Activated T-cell treated with anti-CD3 and anti-CD28 coated beads for 24 hours (primary cell): ENCODE data around the gene CD37.
"Not testable (repeated sequence)": the region's sequence is repeated elsewhere in the genome, so short reads cannot be mapped to it uniquely, and the experiment has no call there.

ENCODE experiments used
- DNase-seq: peaks from one replicate; pipeline ENCODE4 v3.0.0-alpha.2; 2020; ENCODE audit warnings: low read depth

The CD37 gene

GRCh38 chr19:49328741-49329140 is 6.5 kb upstream of the CD37 start:
- no peak for DNase-seq

GRCh38 chr19:49331187-49331586 is 4.0 kb upstream of the CD37 start:
- not testable (repeated sequence) for DNase-seq

GRCh38 chr19:49331616-49332055 is 3.6 kb upstream of the CD37 start:
- peak; percentile 63 for DNase-seq

DNA sequence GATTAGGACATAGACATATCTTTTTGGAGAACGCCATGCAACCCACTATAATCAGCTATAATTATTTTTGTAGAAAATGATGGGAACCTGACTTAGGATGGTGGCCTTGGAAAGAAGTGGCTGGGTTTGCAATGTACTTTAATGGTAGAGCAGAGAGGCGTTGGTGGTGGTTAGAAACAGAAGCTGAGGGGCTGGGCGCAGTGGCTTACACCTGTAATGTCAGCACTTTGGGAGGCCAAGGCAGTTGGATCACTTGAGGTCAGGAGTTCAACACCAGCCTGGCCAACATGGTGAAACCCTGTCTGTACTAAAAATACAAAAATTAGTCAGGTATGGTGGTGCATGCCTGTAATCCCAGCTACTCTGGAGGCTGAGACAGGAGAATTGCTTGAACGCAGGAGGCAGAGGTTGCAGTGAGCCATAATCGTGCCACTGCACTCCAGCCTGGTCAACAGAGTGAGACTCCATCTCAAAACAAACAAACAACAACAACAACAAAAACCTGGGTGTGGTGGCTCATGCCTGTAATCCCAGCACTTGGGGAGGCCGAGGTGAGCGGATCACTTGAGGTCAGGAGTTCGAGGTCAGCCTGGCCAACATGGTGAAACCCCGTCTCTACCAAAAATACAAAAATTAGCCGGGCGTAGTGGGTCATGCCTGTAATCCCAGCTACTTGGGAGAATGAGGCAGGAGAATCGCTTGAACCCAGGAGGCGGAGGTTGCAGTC is 2.4 kb upstream of the CD37 start:
- not testable (repeated sequence) for DNase-seq

DNA sequence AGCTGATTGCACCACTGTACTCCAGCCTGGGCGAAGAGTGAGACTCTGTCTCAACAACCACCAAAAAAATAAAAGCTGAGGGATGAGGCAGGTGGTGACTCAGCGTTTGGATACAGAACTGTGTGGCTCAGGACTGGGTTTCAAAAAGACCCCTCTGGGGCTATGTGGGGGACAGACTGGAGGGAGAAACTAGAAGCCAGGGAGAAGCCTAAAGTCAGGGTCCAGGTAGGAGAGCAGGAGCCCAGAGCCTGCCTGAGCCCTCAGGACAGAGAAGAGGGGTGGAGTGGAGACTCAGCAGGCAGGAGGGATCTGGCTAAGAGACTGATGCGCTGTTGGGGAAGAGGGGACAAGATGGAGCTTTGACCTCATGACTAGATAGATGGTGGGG is 1.8 kb upstream of the CD37 start:
- no peak for DNase-seq

GRCh38 chr19:49333811-49334288 is 1.4 kb upstream of the CD37 start:
- DNase-seq = peak; percentile 51

DNA sequence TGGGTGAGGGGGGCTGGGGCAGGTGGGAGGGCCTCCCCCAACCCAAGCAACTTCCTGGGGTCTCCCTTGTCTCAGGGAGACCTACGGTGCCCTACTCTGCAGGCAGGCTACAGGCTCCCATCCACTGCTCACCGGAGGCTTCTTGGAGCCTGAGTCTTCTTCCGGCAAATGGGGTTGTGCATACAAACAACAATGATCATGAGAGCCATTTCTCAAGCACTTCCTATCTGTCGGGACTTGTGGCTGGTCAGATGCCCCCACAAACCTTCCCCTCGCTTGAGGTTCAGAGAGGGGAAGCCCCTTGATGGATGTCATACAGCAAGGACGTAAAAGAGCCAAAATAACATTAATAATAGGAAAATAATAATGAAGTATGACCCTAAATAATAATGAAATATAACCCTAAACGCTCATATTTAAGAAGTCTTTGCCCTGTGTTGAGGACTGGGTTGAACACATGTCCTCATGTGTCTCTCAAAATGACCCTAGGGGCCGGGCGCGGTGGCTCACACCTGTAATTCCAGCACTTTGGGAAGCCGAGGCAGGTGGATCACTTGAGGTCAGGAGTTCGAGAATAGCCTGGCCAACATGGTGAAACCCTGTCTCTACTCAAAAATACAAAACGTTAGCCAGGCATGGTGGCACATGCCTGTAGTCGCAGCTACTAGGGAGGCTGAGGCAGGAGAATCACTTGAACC is 727 bp downstream of the CD37 start:
- no peak for DNase-seq

GRCh38 chr19:49336482-49337266 is 1.5 kb downstream of the CD37 start:
- DNase-seq = no peak

GRCh38 chr19:49337267-49338022 is 2.2 kb downstream of the CD37 start:
- no peak for DNase-seq

DNA sequence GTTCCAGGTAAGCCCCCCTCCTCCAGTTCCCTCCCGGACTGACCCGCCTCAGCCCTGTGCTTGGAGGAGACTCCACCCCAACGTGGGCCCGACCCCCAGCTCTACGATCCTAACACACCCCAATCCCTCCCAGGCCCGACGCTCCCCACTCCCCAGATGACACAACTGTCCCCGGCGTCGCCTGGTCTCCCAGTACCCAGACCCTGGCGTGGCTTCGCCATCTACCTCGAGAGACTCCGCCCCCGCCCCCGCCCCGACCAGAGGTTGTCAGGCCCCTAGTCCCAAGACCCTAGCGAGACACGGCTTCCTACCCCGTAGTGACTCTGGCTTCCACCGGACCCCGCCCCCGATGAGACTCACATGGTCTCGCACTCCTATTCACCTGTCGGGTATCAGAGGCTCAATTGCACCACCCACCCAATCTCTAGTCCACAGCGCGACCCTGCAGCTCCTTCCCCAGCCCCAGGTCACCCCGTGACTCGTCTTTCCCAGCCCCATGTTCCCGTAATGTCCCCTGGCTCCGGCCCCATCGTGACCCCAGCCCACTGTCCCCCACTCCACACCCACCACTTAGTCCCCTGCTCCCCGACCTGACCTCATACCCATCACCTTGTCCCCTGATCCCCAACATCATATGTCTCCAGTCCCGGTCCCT is 2.9 kb downstream of the CD37 start:
- DNase-seq = no peak

DNA sequence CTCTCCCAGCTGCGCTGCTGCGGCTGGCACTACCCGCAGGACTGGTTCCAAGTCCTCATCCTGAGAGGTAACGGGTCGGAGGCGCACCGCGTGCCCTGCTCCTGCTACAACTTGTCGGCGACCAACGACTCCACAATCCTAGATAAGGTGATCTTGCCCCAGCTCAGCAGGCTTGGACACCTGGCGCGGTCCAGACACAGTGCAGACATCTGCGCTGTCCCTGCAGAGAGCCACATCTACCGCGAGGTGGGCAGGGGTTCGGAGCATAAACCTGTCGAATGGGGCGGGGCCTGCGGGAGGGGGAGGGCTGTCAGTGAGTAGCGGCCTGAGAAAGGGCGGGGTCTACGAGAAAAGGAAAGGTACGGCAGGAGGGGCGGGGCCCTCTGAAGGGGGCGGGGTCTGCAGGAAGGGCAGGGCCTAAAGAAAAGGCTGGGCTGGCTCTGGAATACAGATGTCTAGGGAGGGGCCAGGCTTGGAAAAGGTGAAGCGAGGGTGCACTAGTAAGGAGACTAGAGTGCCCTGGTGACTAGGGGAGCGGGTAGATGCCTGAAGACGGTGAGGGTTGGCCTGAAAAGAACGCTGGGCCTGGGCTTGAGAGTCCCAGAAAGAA is 3.6 kb downstream of the CD37 start:
- no peak for DNase-seq

GRCh38 chr19:49339301-49340068 is 4.3 kb downstream of the CD37 start:
- DNase-seq = no peak

DNA sequence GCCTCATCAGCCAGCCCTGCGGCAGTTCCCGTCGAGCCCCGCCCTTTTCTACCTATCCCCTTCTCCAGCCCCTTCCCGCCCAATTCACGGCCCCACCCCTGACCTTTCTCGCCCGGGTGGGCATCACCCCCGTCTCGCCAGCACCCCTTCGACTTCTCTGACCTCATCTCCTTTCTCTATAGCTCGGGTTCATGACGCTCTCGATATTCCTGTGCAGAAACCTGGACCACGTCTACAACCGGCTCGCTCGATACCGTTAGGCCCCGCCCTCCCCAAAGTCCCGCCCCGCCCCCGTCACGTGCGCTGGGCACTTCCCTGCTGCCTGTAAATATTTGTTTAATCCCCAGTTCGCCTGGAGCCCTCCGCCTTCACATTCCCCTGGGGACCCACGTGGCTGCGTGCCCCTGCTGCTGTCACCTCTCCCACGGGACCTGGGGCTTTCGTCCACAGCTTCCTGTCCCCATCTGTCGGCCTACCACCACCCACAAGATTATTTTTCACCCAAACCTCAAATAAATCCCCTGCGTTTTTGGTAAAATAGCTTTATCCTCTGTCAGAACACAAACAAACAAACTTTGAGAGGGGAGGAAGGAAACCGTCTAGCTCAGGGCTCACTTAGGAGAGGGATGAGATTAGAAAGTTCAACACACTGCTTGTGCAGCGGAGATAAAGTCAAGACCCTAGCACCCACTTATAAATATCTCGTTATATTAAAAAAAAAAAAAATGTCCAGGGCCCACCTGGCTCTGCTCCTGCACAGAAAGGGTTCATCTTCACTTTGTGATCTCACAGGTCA is 5.1 kb downstream of the CD37 start:
- DNase-seq = no peak

- DNase-seq = no peak
These were observed 5.9 kb downstream of the CD37 start for GRCh38 chr19:49340865-49341718.

GRCh38 chr19:49342291-49342721 is 7.1 kb downstream of the CD37 start:
- DNase-seq = no peak

DNA sequence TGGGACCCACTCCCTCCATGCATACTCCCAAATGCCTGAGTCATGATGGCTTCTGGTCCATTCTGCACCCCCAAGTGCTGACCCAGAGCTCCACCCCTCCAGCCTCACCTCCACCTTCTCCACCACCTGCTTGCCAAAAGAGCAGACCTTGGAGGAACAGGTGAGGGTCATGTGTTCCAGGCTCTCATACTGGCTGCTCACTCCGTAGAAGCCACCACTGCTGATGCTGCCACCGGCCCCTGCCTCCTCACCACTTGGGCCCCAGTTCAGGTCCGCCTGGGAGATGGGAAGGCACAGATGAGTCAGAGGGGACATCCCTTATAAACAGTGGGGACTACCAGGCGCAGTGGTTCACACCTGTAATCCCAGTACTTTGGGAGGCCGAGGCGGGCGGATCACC is 7.9 kb downstream of the CD37 start:
- no peak for DNase-seq

DNA sequence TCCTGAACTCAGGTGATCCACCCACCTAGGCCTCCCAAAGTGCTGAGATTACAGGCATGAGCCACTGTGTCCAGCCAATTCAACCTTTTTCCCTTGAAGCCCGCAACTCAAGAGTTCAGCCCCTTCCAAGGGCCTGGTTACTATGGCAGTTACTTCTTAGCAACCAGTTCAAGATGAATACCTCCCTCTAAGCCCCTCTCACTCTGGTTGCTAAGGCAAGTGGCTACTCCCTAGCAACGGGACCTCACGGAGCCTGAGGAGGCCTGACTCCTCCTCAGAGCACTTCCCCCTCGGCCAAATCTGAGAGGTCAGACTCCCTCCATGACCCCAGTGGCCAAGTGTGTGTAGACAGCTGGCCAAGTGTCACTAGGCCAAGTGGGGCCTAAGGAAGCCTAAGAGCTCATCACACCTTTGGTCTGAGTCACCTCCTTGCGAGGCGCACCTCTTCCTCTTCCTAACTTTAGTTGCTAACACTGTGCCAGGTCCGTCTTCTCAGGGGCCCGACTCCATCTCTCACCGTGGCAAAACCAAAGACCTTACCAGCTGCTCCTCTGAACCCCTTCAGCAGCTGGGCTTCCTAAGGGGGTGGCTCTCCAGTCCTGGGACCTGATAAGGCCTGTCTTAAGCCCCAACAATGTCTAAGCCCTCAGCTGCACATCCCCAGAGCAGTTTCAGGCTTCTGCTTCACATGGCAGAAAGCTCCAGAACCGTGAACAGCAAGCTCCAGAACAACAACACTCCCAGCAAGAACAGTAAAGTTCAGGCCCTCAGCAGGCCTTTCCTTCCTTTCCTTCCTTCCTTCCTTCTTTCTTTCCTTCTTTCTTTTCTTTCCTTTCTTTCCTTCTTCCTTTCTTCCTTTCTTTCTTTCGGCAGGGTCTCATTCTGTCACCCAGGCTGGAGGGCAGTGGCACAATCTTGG is 9.6 kb downstream of the CD37 start:
- no peak for DNase-seq
